RPMI7951 (cell line): Measurements from ENCODE around the gene FGFR3. TPM values are rescaled to one million over a fixed set of nuclear protein-coding genes. Genes with fewer than 3 reads are reported as not detected.
"Not testable (repeated sequence)": the region's sequence is repeated elsewhere in the genome, so short reads cannot be mapped to it uniquely, and the experiment has no call there.

Experiments
- DNase-seq: peaks from one replicate; pipeline ENCODE4 v3.0.0-alpha.2; 2012; ENCODE audit warnings: low read depth
- total RNA-seq: library from RNA; depleted of rRNA; stranded (reverse); fragments of >200 nt; shearing (Covaris generic); gene quantifications from 2 replicates; pipeline ENCODE4 v1.2.3, GENCODE V29; 2014; rRNA removed

FGFR3 gene
- total RNA-seq, 1 experiment from 2014 or later: not detected

- DNase-seq: no peak
Measured at GRCh38 chr4:1841887-1842210, 48.8 kb downstream of the FGFR3 start.

GRCh38 chr4:1842339-1842895 is 49.3 kb downstream of the FGFR3 start:
- DNase-seq: no peak

GRCh38 chr4:1842993-1843448 is 49.9 kb downstream of the FGFR3 start:
- DNase-seq: peak; percentile 35

GRCh38 chr4:1843852-1844251 is 50.8 kb downstream of the FGFR3 start:
- no peak for DNase-seq

- DNase-seq: not testable (repeated sequence)
Measured at GRCh38 chr4:1844618-1845017, 51.5 kb downstream of the FGFR3 start.

- no peak for DNase-seq
Measured at GRCh38 chr4:1846580-1846979, 53.5 kb downstream of the FGFR3 start.

GRCh38 chr4:1850276-1850675 is 57.2 kb downstream of the FGFR3 start:
- DNase-seq: no peak

- no peak for DNase-seq
Measured at GRCh38 chr4:1851160-1851559, 58.1 kb downstream of the FGFR3 start.

GRCh38 chr4:1851575-1852410 is 58.7 kb downstream of the FGFR3 start:
- DNase-seq: peak; percentile 17

- no peak for DNase-seq
Measured at GRCh38 chr4:1852904-1853623, 60.0 kb downstream of the FGFR3 start.

- no peak for DNase-seq
Measured at GRCh38 chr4:1854752-1855151, 61.7 kb downstream of the FGFR3 start.

GRCh38 chr4:1855333-1856070 is 62.4 kb downstream of the FGFR3 start:
- no peak for DNase-seq

- DNase-seq: peak; percentile 89
Measured at GRCh38 chr4:1856071-1856942, 63.2 kb downstream of the FGFR3 start, which contains the start of gene LETM1. TSS of gene LETM1 (minus strand) at chr4:1856156. CDS start at chr4:1855950, 206 bp downstream.

GRCh38 chr4:1856943-1857699 is 64.0 kb downstream of the FGFR3 start:
- DNase-seq: no peak

GRCh38 chr4:1857931-1858330 is 64.8 kb downstream of the FGFR3 start:
- DNase-seq: no peak

Other genes starting within 250 kb of the FGFR3 start
- gene FAM53A, start 109.0 kb upstream of the FGFR3 start, total RNA-seq: 0.78 and 1.1 TPM in 2 replicates
- 93.0 and 96.8 TPM in 2 replicates for gene SLBP, start 81.0 kb upstream of the FGFR3 start, total RNA-seq
- 8.2 and 17.5 TPM in 2 replicates for gene TMEM129, start 72.0 kb upstream of the FGFR3 start, total RNA-seq
- 23.9 and 25.3 TPM in 2 replicates for gene TACC3, start 71.8 kb upstream of the FGFR3 start, total RNA-seq
- gene LETM1, start 62.9 kb downstream of the FGFR3 start, total RNA-seq: 14.9 and 23.2 TPM in 2 replicates
- 44.8 and 45.1 TPM in 2 replicates for gene NSD2, start 78.1 kb downstream of the FGFR3 start, total RNA-seq
- 12.3 and 12.5 TPM in 2 replicates for gene NELFA, start 215.7 kb downstream of the FGFR3 start, total RNA-seq